Thyroid gland (tissue), 4 donors: ENCODE data around the gene CNTNAP5.

Experiments
- CTCF ChIP-seq, 6 experiments: fragments of 200-600 bp in 3 of 6; fragments of 450-650 bp in 3 of 6; sonication (generic) in 3 of 6; IDR thresholded peaks; one replicate each; pipeline ENCODE4 v1.5.1; 2016 to 2019; ENCODE audit warnings: antibody characterized with exemption in 6 of 6, mild to moderate bottlenecking in 2 of 6, inconsistent platforms in 1 of 6, moderate library complexity in 1 of 6
- POLR2A ChIP-seq, 2 donors: fragments of 450-650 bp; IDR thresholded peaks; one replicate each; pipeline ENCODE4 v1.6.1; 2017; ENCODE audit warnings: antibody characterized with exemption in 2 of 2, mild to moderate bottlenecking in 2 of 2, moderate library complexity in 1 of 2

- TF ChIP-seq CTCF (IDR thresholded peaks at IDR 0.05) (no peak), POLR2A (IDR thresholded peaks at IDR 0.05) (no peak)
Observed at GRCh38 chr2:124187948-124188347, 162.9 kb downstream of the CNTNAP5 start.
